ENCODE data around the gene ACBD6.

Gene ACBD6

DNA sequence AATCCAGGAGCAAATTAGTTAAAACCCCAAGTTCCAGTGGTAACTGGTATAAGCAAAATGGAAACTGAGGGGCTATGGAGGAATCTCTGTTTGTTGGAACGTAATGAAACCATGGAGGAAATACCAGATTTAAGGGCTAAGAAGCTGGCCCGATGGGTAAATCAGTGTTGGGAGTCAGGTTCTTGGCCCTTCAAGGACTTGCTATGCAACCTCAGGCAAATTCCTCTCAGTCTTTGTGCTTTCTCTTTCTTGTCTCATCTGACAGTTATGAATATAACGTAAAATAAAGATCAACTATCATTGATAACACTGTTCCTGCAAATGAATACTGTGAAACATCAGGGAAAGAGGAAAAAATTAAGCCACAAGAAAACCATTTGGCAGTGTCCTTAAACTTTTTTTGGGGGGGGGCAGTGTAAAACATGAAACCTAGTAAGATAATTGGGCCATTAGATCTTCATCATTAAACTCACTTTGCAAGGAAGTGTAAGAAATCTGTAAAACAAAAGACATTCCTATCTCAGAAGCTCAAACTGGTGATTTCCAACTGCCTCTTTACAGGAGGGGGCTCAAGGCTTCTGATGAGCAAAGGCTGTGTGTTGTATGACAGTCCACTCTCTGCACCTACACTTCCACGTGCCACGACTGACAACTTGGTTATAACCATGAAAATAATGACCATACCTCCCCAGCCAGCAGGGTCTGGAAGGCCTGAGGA is 224.7 kb downstream of the ACBD6 start:
- no peak for DNase-seq (ENCODE audit: extremely low read depth in 1 of 2, low read depth in 1 of 2)

DNA sequence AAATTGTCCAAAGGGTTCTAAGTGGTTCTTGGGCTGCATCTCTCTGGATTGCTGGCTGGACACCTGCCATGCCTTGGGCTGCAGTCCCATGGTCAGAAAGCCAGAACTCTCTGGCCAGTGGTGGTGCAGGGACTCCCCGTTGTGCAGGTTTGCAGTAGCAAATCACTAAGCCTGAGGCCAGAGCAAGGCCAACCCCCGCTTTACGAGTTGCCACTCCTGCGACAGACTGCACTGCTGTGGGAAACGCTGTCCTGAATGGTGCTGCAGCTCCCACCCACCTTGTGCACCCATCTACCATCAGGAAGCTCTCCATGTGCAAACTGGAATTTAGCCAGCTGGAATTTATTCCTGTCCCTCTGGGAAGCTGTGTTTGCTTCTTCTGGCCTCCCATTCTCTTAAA is 226.7 kb downstream of the ACBD6 start:
- no peak for DNase-seq (ENCODE audit: extremely low read depth in 1 of 2, low read depth in 1 of 2)

DNA sequence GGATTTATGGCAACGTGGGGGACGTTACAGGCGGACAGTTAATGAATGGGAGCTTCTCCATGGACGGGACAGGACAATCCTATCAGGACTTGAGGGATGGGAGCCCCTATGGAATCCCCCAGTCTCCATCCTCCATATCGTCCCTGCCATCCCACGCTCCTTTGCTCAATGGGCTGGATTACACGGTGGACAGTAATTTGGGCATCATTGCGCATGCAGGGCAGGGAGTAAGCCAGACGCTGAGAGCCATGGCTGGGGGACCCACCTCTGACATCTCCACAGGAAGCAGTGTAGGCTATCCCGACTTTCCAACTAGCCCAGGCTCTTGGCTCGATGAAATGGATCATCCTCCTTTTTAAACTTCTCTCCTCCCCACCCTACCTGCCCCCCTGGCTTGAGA is 228.2 kb downstream of the ACBD6 start:
- no peak for DNase-seq (ENCODE audit: extremely low read depth in 1 of 2, low read depth in 1 of 2)

DNA sequence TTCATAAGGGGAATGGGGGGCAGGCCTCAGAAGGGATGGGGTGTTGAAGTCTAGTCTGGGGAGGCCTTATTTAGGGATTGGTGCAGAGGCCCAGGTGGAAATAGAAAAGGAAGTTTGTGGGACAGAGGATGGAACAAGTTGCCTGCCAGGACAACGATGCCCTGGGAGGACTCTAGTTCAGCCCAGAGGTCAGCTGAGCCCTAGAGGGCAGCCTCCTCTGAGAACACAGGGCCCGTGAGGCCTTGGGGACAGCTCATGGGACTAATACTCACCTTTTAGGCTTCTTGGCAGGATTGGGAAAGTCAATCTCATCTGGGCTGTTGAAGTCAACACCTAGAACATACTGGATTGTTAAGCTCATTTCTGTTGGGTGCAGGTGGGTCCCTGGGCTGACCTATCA is 229.3 kb downstream of the ACBD6 start:
- no peak for DNase-seq (ENCODE audit: extremely low read depth in 1 of 2, low read depth in 1 of 2)

DNA sequence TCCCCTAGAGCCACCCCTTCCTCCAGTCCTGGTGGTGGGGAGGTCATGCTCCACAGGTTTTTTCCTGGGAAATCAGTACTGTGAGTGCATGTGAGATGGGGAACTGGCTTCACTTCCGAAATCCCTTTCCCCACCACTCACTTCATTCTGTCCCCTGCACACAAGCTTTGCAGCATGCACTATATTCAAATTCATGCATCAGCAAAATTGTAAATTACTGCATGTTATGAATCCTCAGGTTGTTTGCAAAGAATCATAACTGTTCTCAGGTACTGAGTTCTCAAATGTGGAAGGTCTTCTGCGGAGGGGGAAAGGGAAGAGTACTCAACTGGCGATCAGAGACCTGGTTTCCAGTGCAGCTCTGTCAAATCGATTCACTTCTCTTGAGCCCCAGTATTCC is 230.0 kb downstream of the ACBD6 start:
- no peak for DNase-seq (ENCODE audit: extremely low read depth in 1 of 2, low read depth in 1 of 2)

DNA sequence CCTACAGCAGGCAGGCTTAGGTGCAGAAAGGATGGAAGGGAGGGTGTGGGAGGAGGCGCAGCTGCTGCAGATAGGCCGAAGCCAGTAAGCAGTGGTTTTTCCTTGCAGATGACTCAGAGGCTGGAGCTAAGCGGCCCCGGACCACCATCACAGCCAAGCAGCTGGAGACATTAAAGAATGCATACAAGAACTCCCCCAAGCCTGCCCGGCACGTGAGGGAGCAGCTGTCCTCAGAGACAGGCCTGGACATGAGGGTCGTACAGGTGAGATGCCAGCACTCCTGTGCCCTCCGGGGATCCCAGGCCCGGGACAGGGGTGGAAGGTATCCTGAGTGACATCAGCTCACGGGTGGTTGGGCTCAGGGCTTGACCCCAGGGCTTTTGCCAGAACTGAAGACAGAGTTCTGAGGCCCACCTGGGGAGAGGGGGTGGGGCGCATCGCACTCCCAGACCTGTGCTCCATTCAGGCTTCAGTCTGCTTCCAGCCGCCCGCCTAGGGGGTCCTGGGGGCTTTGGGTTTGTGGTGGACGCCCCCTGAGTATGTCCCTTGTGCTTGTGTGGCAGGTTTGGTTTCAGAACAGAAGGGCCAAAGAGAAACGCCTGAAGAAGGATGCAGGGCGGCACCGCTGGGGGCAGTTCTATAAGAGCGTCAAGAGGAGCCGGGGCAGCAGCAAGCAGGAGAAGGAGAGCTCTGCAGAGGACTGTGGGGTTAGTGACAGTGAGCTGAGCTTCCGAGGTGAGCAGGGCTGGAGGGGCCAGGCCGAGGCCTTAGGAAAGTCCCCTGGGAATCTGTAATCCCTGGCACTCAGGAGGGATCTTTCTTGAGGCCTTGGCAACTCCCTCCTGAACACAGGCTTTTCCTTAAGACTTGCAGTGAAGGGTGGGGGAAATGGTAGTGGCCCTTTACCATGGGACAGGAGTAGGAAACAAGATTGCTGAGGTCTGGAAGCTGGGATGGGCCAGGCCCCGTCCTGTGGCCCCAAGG is 230.8 kb downstream of the ACBD6 start:
- DNase-seq (ENCODE audit: extremely low read depth in 1 of 2, low read depth in 1 of 2): no peak

DNA sequence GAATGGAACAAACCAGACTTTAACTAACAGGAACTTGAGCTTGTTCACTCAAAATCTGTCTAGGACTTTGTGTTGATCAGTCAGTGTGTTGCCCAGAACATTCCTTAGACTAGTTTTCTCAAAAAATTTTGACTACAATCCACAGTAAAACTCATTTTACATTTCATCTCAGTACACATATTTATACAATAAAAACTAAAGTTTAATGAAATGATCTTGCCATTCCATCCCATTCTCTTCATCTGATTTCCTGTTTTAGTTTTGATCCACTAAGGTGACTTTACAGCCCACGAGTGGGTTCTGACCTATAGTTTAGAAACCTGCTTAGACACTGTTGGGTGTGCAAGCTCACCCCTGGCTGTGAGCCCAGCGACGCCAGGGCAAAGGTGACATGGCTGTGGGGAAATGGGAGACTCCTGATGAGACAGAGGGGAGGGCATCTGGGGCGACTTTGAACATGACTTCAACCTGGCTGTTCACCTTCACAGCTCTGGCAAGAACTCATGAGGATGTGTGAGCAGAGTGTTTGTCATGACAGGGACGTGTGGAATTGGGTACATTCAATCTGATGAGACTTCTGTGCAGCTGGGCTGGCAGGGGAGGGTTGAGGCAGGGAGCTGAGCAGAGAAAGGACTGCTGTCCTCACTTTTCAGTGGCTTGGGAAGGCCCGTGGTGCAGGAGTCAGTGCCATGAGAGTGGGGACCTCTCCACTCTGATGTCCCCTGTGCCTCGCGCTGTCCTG is 231.7 kb downstream of the ACBD6 start:
- DNase-seq (ENCODE audit: extremely low read depth in 1 of 2, low read depth in 1 of 2): no peak

DNA sequence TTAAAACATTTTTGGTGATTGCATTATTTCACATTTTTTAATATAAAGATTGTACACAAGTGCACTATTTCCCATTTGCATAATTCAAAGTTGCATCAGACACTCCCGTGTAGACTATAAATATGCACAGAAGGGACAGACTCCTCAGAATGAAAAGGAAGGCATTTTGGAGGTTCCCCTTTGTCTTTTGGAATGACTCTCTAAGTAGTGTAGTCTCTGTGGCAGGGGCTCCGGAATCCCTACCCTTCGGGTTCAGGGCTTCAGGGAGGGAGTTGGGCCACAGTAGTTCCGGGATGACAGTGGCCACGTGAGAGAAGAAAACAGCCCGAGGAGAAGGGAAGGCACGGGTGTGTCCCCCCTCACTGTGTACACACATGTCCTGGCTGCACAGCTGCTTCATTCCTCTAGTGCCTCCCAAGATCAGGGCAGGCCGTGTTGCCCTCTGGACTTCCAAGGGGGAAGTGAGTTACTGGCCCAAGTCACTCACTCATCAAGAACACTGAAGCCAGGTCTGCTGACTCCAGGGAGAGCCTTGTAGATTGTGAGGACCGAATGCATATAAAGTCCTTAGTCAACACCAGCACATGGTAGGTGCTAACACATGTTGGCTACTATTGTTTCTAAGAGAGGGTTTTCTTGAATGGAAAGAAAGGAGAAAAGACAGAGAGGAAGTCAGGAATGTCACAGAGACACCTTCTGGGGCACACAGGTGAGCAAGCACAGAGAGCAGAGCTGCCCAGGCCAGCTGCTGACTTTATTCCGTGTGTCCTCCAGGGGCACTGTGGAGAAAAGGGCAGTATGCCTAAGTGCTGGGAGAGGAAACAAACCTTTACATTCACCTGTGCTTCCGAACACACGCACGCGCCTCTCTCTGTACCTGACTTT is 232.5 kb downstream of the ACBD6 start:
- no peak for DNase-seq (ENCODE audit: extremely low read depth in 1 of 2, low read depth in 1 of 2)

DNA sequence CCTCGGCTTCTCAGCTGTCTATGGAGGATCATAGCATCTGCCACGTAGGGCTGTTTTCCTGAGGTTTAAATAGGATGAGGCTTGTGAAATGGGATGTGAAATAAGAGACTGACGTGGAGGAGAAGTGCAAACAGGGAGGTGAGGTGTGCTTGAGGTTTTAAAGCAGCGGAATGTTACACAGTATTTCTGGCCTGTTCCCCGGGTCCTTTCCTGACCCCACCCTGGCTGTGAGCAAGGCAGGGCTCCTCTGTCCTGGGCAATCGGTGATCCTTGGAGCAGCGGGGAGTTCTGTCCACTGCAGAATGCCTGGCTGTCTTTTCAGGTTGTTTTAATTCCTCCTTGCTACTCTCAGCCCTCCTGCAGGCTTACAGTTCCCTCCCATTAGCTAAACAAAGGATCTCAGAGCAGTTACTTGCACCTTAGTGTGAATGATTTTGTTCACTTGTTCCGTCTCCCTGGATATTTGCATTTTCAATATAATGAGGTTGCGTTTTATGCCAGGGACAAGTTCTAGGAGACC is 233.8 kb downstream of the ACBD6 start:
- no peak for DNase-seq (ENCODE audit: extremely low read depth in 1 of 2, low read depth in 1 of 2)

DNA sequence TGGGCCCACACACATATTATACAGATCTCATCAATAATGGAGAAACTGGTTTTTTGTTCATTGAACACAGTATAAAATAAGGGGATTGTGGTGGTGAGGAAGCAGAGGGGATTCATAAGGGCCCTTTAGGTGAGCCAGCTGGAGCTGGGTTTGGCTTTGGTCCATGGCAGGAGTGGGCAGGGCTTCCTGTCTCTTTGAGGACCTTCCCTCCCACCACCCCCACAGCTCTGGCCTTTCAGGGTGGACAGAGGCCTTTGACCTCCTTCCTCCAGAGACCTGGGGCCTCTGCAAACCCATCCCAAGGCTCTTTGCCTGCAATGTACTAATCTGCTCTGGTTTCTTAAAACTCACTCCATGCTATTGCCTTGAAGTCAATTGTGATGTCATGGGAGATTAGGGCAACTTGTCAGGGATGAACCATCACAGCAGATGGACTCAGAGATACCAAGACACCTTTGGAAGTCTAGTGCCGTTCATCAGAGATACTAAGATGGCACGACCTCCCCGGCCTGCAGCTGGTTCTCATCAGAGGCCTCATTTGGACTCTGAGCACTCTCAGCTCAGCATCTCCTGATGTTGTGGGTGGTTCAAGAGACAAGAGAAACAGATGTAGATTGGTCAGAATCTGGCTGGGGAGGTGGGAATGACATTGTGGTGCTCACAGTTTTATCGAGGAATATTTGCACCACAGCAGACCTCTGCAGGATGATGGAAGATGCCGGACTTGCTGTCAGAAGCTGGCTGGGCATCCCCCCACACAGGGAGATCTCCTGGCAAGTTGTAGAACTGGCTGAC is 234.4 kb downstream of the ACBD6 start:
- no peak for DNase-seq (ENCODE audit: extremely low read depth in 1 of 2, low read depth in 1 of 2)

DNA sequence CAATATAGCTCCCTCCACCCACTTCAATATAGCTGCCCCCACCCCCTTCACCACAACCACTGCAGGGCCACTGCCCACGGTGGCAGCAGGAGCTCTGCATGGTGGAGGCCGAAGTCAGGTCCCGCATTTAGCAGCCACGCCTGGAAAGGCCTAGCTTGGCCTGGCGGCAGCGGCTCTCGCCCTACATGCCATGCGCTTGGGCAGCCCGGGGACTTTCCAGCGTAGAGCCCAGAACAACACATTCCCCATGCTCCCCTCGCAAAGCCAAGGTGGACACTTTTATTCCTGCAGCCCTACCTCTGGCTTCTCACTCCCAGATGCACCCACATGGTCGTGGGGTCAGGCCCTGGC is 235.2 kb downstream of the ACBD6 start:
- no peak for DNase-seq (ENCODE audit: extremely low read depth in 1 of 2, low read depth in 1 of 2)

DNA sequence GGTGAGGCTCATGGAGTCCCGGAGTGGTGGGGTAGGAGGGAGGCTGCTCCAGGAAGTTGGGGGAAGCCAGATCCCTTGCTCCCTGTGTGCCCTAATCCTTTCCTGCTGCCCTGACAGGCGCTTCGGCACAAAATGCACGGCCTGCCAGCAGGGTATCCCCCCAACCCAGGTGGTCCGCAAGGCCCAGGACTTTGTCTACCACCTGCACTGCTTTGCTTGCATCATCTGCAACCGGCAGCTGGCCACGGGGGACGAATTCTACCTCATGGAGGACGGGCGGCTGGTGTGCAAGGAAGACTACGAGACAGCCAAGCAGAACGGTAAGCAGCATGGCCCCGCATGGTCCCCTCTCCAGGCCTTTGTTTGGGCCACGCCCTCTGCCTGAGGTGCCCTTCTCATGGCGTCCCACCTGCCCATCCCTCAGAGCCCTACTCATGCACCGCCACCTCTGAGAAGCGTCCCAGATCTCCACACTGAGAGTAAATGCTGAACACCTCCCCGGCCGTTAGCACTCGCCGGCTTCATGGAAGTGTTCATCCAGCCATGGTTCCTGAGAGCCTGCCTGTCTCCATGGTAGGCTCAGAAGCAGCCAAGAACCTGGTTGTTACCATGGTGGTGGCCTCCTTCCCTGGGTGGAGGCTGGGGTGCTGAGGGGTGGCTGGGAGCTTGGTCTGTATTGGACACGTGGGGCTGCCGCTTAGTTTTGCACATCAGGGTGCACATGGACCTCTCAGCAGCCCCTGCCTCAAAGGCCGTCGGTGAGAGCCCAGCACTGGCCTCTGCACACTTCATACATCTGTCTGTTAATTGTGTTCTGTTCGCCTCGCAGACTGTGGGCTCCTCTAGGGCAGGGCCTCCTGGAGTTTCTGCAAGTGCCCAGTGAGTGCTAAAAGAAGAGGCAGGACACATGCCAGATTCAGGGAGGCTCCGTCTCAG is 235.8 kb downstream of the ACBD6 start:
- no peak for DNase-seq (ENCODE audit: extremely low read depth in 1 of 2, low read depth in 1 of 2)

DNA sequence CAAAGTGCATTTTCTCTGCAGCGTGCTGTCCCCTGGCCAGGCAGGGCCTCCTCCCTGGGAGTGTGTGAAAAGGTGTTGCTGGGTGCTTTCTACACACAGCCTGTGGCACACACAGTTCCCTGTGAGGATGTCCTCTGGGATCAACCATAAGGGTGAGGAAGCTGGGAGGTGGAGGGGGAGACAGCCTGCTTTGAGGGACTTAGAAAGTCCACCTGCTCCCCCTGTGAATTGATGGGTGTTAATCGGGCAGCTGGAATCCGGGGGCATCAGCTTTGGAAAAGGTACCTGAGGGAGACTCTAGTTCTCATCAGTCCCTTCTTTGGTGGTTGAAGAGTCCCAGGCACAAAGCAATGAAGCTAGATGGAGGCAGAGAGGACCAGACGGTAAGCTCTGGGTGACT is 236.5 kb downstream of the ACBD6 start:
- DNase-seq (ENCODE audit: extremely low read depth in 1 of 2, low read depth in 1 of 2): no peak

DNA sequence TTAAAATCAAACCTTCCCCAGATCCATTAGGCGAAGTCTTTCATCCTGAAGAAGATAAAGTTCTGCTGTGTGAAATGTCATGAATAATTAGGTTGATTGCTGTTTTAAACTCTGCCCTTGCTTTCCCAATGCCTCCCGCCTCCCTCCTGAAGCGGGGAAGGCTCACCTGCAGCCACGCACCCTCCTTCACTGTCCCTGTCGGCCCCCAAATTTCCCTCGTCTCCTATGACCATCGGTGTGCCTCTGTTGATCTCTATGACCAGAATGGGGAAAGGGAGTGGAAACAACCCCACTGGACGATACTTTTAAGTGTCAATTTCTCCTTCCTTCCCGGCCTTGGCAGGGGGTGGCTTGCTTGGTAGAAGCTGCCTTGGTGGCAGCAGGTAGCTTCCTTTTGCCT is 237.2 kb downstream of the ACBD6 start:
- no peak for DNase-seq (ENCODE audit: extremely low read depth in 1 of 2, low read depth in 1 of 2)

DNA sequence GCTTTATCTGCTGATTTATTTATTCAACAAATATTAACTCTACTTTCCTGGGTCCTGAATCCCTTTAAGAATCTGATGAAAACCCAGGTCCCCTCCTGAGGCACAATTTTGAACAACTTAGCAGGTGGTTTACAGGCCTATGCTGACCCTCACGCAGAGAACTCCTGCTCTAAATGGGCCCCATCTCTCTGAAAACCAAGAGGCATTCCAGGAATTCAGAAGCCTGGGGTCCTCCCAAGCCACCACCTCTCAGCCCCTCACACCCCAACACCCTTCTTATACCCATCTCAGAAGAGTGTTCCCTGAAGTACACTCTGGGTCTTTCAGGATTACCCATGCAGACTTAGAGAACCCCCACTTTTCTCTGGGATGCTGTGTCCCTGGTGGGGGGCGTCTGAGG is 237.8 kb downstream of the ACBD6 start:
- DNase-seq (ENCODE audit: extremely low read depth in 1 of 2, low read depth in 1 of 2): no peak

DNA sequence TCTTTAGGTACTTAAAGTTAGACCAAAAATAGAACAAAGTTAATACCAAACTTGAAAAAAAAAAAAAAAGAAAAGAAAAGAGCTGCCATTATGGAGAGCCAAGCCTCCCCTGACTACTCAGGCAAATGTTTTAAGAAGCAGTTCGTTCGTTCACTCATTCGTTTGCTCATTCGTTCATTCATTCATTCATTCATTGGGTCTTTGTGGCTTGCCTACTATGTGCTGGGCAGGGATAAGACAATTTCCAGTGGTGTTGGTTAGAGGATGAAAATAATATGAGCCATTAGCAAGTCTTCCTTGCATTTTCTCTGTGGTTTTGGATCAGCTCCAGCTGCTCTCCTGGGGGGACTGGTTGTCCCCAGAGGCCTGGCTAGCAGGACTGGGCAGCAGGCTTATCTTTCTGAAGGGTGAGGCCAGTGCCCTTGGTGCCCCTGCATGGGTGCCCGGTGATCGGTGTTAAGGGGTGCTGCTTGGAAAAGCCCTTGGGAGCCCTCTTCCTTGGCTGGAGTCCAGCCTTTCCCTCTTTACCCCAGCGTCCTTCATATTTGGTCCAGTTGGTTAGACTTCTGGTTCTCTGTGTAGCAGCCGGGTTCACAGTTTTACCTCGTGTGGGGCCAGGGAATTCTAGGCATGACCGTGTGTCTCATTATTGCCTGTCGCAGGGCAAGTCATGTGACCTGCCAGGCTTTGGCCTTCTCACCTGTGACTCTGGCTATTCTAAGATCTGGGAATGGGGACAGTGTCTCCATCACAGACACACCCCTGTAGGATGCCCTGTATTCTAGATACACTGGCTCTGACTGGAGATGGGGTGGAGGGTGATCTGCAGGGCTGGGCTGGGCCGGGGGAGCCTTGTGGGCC is 239.5 kb downstream of the ACBD6 start:
- no peak for DNase-seq (ENCODE audit: extremely low read depth in 1 of 2, low read depth in 1 of 2)

DNA sequence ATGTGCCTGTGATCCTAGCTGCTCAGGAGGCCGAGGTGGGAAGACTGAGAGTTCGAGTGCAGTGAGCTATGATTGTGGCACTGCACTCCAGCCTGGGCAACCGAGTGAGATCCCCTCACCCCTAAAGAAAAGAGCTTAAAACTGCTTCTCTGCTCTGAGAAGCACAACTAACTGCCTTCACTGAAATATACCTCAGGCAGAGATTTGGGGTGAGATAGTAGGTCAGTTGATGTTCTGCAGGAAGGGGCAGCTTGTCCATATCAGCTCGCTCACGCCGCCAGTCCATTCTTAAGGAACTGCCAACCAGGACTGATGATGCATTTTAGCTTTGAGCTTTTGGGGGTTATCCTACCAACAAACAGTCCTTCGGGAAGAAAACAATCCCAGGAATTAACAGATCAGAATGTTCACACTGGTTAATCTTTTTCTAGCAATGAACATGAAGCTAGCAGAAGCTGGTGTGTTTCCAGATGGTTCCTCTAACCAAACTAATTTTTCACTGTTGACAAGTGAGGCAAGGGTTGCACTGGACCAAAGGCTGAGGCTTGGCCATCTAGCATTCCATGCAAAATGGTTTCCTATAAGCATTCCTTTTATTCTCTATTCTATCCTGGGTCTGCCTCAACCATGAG is 240.7 kb downstream of the ACBD6 start:
- DNase-seq (ENCODE audit: extremely low read depth in 1 of 2, low read depth in 1 of 2): no peak

Data from stimulated activated CD8-positive, alpha-beta memory T cell treated with anti-CD3 and anti-CD28 coated beads, Interleukin-7, amount 100 ng/mL, for 48 hours (primary cell).